Melanocyte of skin (primary cell): ENCODE data around the gene CETN2. TPM values are rescaled to one million over a fixed set of nuclear protein-coding genes. Genes with fewer than 3 reads are reported as not detected.

Experiments
- total RNA-seq, 2 donors: library from RNA; depleted of rRNA; stranded (reverse); fragments of >200 nt; gene quantifications; 2 replicates each; pipeline ENCODE4 v1.2.3, GENCODE V29; 2012

Gene CETN2
- total RNA-seq = 10 to 100 TPM; 22.0 to 25.1 TPM

DNA sequence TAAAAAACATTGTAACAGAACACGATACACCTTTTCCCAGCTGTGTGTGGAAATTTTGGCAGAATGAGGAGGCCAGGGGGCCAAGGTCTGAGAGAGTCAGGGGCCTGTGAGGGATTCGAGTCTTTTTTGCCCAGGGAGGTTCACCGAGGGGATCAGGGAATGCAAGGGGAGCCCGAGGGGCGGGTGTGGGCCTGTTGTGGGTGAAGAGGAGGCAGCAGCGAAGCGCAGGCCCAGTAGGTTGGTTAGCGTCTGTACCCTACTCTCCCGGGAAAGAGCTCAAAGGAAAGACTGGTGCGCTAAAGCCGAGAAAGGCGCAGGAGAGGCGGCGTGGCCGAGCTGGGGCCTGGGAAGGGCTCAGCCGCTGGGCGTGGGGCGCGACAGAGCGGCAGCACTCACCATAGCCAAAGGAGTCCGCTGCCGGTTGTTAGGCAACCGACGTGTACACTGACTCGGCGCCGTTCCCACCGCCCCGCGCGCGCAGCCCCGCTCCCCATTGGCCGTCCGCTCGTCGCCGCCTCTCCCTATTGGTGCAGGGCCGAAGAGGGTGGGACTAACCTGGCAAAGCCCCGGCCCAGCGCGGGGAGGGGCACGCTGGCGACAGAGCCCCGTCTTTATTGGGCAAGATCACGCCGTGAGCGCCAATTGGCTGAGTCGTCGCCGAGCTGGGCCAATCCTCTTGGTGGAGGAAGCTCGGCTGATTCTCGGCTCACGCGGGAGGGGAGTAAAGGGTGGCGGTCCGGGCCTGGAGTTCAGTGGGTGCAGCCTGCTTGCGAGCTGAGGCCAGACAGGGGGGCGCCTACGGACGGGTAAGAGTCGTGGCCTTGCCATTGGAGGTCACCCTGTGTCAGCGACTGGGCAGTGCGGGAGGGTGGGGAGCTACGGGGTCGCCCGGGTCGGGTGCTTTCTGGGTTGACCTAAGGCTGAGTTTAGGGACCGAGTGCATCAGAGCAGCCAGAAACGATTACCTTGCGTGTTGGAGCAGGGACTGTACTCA is at the start of gene CETN2, which contains the start of gene NSDHL:
TSS of gene CETN2 (minus strand) at position 446 of the 994 bp plus-strand sequence. CDS start at position 399, 47 bp downstream.
TSS of gene NSDHL (plus strand) at position 752 of the 994 bp plus-strand sequence. CDS start 15,262 bp downstream, outside the sequence.

Other genes with a start within 250 kb of the CETN2 start
- not detected for gene GABRQ, start 192.9 kb downstream of the CETN2 start, total RNA-seq
- gene MAGEA3, start 132.0 kb downstream of the CETN2 start, total RNA-seq = not detected
- not detected for gene CSAG2, start 121.5 kb downstream of the CETN2 start, total RNA-seq
- gene MAGEA2B, start 116.1 kb downstream of the CETN2 start, total RNA-seq = not detected
- gene CSAG1, start 97.0 kb downstream of the CETN2 start, total RNA-seq = not detected
- gene MAGEA12, start 97.0 kb downstream of the CETN2 start, total RNA-seq = not detected
- gene MAGEA2, start 76.9 kb downstream of the CETN2 start, total RNA-seq = not detected
- not detected for gene CSAG3, start 71.5 kb downstream of the CETN2 start, total RNA-seq
- gene MAGEA6, start 61.1 kb downstream of the CETN2 start, total RNA-seq = not detected
- gene NSDHL, start 306 bp upstream of the CETN2 start, total RNA-seq = 10 to 100 TPM; 16.5 to 24.3 TPM
- 1 to 10 TPM in 1 of 2 donors, under 1 TPM in 1; 0.33 to 1.0 TPM for gene ZNF185, start 67.3 kb upstream of the CETN2 start, total RNA-seq
- not detected for gene PNMA5, start 163.4 kb upstream of the CETN2 start, total RNA-seq
- gene PNMA3, start 225.7 kb upstream of the CETN2 start, total RNA-seq = not detected
- 1 to 10 TPM; 3.0 to 5.2 TPM for gene PNMA6A, start 241.7 kb upstream of the CETN2 start, total RNA-seq